ENCODE data around the gene ENSA.

DNA sequence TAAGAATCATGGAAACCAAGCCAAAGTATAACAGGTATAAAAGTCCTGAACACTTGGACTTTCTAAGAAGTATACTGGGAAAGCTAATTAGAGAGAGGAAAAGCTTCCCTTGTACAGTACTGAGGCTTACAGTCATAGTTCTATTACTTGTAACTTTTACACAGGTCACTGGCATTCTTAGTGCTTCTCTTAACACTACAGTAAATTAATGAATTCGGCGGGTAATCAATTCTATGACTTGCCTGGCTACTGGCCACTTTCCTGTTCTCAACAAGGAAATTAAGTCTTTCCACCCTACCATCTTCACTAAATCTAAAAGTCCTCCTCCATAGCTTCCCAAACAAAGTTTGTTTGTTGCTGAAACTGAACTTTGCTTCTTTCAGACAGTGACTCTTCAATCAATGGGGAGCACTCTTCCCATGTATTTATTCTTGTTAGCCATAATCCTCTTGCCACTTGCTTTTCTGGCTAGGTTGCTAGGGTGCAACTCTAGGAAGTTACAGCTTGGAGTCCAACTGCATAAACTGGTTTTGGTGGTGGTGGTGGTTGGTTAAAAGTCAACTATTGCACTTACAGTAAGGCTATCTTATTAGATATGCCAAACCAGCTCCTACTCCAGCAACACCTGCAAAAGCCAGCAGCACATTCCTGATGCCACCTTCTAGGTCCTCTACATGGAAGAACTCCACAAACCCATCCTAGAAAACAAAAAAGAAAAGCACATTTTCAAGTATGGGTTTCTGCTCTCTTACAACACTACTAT is 52.4 kb downstream of the ENSA start:
- TF ChIP-seq POLR2A (IDR thresholded peaks at IDR 0.05; ENCODE audit: low read length) (no peak), MYC (IDR thresholded peaks at IDR 0.05; ENCODE audit: borderline replicate concordance, low read length) (no peak)
- TF ChIP-seq, protein P1, sequence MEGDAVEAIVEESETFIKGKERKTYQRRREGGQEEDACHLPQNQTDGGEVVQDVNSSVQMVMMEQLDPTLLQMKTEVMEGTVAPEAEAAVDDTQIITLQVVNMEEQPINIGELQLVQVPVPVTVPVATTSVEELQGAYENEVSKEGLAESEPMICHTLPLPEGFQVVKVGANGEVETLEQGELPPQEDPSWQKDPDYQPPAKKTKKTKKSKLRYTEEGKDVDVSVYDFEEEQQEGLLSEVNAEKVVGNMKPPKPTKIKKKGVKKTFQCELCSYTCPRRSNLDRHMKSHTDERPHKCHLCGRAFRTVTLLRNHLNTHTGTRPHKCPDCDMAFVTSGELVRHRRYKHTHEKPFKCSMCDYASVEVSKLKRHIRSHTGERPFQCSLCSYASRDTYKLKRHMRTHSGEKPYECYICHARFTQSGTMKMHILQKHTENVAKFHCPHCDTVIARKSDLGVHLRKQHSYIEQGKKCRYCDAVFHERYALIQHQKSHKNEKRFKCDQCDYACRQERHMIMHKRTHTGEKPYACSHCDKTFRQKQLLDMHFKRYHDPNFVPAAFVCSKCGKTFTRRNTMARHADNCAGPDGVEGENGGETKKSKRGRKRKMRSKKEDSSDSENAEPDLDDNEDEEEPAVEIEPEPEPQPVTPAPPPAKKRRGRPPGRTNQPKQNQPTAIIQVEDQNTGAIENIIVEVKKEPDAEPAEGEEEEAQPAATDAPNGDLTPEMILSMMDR (IDR thresholded peaks at IDR 0.05) = no peak

Measured in A549 (cell line).